GM10266 (cell line): Measurements from ENCODE around the gene NKAPL.

Source experiments
- DNase-seq: peaks from one replicate; pipeline ENCODE4 v3.0.0; 2012; ENCODE audit errors: extremely low spot score
- TF ChIP-seq, protein P1 (sequence below): IDR thresholded peaks from 2 replicates; pipeline ENCODE4 v1.5.1; 2012; ENCODE audit warnings: mild to moderate bottlenecking, low read depth; ENCODE audit not compliant: control insufficient read depth, insufficient read depth; ENCODE audit errors: missing control alignments

The NKAPL gene

DNA sequence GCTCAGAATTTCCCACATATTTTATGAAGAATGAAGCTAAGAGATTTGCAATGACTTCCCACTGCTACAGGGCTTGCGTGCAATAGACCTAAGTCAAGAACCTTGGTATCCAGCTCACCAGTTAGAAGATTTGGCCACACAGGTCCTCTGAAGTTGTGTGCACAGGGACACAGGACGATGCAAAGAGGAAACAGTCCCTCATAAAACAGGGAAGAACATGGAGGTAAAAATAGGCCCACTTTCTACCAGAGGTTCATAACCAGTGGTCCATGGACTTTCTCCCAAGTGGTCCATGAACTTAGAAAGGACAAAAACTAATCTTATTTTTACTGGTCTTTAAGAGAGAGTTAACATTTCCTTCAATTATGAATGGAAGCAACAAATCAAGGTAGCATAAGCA lies 8.3 kb upstream of the NKAPL start:
- TF ChIP-seq, protein P1, sequence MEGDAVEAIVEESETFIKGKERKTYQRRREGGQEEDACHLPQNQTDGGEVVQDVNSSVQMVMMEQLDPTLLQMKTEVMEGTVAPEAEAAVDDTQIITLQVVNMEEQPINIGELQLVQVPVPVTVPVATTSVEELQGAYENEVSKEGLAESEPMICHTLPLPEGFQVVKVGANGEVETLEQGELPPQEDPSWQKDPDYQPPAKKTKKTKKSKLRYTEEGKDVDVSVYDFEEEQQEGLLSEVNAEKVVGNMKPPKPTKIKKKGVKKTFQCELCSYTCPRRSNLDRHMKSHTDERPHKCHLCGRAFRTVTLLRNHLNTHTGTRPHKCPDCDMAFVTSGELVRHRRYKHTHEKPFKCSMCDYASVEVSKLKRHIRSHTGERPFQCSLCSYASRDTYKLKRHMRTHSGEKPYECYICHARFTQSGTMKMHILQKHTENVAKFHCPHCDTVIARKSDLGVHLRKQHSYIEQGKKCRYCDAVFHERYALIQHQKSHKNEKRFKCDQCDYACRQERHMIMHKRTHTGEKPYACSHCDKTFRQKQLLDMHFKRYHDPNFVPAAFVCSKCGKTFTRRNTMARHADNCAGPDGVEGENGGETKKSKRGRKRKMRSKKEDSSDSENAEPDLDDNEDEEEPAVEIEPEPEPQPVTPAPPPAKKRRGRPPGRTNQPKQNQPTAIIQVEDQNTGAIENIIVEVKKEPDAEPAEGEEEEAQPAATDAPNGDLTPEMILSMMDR: no peak
- DNase-seq: no peak

- TF ChIP-seq, protein P1: no peak
- peak; percentile 35 for DNase-seq
Measured at GRCh38 chr6:28251661-28252008, 7.5 kb upstream of the NKAPL start.

DNA sequence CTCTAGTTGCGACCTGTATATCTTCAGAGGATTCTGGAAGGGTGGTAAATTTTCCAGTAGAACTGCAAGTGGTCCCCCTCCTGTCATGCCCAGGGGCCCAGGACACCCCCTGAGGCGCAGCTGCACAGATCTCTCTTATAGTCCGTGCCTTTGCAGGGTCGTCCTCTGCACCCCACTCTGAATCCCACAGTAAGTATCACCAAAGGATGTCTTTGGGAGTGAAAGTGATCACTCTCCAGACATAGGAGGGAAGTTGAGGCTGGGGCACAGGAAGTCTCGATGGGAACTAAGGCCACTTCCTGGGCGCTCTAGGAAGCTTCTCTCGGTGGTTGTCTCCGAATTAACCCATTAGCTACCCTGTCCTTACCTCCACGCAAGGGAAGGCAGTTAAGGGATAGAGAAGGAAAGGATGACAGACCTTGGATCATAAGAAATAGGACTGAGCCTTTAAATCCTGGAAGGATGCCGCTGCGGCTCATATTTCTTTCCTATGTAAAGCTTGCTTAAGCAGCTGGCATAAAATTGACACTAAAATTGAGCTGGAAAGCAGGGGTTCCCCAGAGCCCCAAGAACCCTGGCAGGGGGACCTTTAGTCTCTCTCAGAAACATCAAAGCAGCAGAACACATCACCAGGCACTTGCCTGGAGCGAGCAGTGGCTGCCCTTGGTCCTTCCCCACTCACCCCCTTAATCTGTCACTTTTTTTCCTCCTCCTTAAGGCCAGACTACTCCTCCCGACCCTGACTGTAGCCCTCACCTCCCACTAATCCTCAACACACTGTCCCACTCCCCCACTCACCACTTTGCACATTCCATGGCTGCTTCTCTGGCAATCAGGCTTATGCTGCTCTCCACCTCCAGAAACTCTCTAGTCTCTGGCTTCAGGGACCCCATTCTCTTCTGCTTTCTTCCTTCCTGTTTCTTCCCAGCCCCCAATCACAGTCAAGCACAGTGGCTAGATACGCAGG lies 6.8 kb upstream of the NKAPL start, which contains the start of gene ZKSCAN4:
Gene ZKSCAN4, minus strand, starts transcription at position 261 of the 967 bp plus-strand sequence. CDS start 289 bp downstream, outside the sequence.
- TF ChIP-seq, protein P1: no peak
- peak; percentile 80 for DNase-seq

DNA sequence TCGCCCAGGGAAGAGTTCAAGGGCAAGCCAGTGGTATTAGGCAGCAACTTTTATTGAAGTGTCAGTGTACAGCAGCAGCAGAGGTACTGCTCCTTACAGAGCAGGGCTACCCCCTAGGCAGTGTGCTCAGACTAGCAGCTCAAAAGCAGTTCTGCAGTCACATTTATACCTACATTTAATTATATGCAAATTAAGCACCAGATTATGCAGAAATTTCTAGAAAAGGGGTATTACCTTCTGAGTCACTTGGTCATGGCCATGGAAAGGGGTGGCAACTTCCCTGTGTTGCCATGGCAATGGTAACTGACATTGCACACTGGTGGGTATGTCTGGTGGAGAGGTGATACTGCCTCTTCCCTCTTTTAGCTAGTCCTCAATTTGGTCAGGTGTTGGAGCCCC lies 5.0 kb upstream of the NKAPL start:
- DNase-seq: no peak
- TF ChIP-seq, protein P1: no peak

GRCh38 chr6:28257042-28257441 lies 2.1 kb upstream of the NKAPL start:
- DNase-seq: no peak
- TF ChIP-seq, protein P1: no peak

DNA sequence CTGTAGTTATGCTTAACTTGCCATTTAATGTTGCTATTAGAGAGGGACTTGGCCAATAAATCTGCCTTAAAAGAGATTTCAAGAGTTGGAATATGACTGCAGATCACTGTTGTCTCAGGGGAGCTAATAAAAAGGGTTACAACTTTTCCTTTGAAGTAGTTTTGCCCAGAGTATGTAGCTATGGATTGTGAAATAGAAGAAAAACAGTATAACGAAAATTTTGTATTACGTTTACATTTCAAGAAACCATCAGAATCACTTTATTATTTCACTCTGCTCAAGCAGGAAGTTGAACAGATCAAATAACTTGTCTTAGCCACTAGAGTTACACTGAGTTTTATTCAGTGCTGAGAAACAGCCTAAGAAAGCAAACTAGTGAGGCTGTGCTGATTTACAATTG lies 4.8 kb downstream of the NKAPL start:
- DNase-seq: no peak

More for the DNA sequence above, 4.8 kb downstream of the NKAPL start:
- TF ChIP-seq, protein P1: no peak
